ENCODE results near the gene DLX1.
A peak's percentile ranks its signal among the peaks of the same experiment; 100 is the strongest.

The DLX1 gene

DNA sequence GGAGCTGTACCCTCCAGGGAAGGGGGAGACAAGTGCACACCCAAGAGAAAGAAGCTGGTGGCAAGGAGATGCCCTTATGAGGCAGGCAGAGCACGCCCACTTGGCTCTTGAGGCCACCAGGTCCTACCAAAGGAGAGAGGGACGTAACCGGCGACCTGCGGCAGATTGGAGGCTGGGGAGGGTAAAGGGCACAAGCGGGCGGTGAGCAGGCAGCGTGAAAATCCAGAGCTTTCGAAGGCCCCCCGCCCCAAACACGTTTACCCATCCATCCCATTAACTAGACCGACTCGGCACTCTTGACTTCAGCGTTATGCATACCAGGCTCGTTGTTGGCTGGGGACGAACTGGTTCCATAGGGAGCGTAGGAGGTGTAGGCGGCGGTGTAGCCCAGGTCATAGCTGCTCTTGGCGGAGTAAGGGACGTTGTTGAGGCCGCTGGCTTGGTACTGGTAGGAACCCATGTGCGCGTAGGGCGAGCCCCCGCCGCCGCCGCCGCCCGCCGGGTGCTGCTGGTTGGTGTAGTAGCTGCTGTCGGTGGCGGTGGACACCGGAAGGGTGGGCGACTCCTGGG is 16.6 kb downstream of the DLX1 start:
- DNase-seq (ENCODE audit: insufficient read length, low spot score), result no peak
- no peak for FAIRE-seq
- TF ChIP-seq TAF1 (IDR thresholded peaks at IDR 0.05; ENCODE audit: low read depth, low read length), result no peak
- no peak for TF ChIP-seq POLR2AphosphoS5 (IDR thresholded peaks at IDR 0.05; ENCODE audit: low read depth, low read length)
- no peak for TF ChIP-seq POLR2A (IDR thresholded peaks at IDR 0.05; ENCODE audit: low read depth, low read length)
- TF ChIP-seq POU2F2 (IDR thresholded peaks at IDR 0.05; ENCODE audit: low read depth, low read length), result no peak
- TF ChIP-seq SPI1 (IDR thresholded peaks at IDR 0.05; ENCODE audit: low read depth, low read length), result no peak
- TF ChIP-seq PAX5 (IDR thresholded peaks at IDR 0.05; ENCODE audit: insufficient read depth, low read length, severe bottlenecking), result no peak

DNA sequence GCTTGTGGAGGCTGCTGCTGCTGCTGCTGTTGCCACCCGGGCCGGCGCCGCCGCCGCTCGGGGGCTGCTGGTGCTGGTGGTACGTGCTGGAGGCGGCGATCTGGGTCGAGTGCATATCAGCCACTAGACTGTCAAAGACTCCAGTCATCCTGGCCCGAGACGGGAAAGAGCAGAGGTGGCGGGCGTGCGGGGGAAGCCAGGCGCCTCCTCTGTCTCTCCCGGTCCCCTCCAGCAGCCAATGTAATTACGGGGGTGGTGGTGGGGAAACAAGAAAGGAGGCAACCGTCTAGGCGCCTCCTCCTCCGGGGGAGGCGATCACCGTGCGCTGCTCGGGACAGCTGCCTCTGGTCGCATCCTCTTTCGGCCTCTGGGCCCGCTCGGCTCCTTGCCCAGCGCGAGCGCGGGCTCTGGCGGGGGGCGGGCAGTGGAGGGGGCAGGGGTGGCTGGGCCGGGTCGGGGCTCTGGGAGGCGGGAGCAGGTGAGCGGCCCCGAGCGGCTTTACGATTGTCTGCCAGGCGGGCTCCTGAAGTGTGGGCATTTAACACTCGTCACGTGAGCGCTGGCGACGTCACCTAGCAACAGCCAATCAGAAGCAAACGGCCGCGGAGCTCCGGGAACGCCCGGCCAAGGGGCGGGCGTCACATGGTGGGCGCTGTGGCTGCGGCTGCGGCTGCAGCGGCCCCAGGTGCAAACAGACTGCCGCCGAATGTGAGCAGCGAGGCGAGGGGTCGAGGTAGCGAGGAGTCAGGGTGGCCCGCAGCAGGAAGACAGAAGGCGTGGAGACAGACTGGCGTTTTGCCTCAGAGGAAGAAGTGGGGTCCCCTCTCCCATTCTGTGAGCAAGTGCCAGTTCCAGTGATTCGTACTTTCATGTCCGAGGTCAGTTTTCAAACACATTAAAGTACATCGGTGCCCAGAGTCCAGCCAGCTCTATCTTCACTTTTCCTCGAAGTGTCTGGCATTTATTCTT is 17.4 kb downstream of the DLX1 start, which contains the start of gene DLX2:
Gene DLX2, minus strand, starts transcription at position 510 of the 969 bp plus-strand sequence. Its CDS starts 362 bp downstream, at position 148.
- TF ChIP-seq TAF1 (IDR thresholded peaks at IDR 0.05; ENCODE audit: low read depth, low read length), result no peak
- TF ChIP-seq PAX5 (IDR thresholded peaks at IDR 0.05; ENCODE audit: insufficient read depth, low read length, severe bottlenecking), result no peak
- TF ChIP-seq POU2F2 (IDR thresholded peaks at IDR 0.05; ENCODE audit: low read depth, low read length), result no peak
- TF ChIP-seq POLR2A (IDR thresholded peaks at IDR 0.05; ENCODE audit: low read depth, low read length), result no peak
- TF ChIP-seq POLR2AphosphoS5 (IDR thresholded peaks at IDR 0.05; ENCODE audit: low read depth, low read length), result no peak
- no peak for TF ChIP-seq SPI1 (IDR thresholded peaks at IDR 0.05; ENCODE audit: low read depth, low read length)

DNA sequence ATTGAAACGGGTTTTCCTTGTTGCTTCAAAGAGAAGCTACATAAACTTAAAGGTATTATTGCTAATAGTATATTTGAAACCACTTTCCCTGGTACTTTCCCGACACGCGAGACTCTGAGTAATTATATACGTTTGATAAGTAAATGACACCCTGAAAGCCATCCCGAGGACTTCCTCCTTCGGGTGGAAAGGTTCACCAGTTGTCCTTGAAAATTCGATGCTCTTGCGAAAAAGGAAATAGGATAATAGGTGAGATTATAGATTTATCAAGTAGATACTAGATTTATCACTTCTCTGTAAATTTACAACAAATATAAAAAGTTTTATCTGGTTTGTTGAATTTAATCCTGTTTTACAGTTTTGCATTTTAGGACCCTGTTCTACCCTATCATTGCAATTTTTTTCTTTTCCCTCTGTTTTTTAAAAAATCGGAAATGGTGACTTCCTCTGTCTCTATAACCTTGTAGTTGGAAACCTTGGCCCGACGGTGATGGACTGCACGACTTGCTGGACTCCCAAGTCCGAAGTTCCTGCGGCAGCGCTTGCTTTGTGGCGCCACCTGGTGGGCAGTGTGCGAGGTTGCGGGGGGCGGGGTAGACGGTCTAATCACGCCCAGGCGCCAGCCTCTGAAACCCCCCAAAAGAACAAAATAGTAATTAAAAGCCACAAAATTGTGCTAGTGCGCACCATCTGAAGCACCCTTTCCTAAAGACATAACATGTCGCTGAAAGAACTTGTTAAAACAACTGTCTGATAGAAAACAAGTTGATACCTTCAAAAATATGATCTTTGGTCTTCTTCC is 18.4 kb downstream of the DLX1 start:
- FAIRE-seq (peak; percentile 86), DNase-seq (ENCODE audit: insufficient read length, low spot score) (peak; percentile 63)
- TF ChIP-seq POLR2A (IDR thresholded peaks at IDR 0.05; ENCODE audit: low read depth, low read length) (no peak), POLR2AphosphoS5 (IDR thresholded peaks at IDR 0.05; ENCODE audit: low read depth, low read length) (no peak), PAX5 (IDR thresholded peaks at IDR 0.05; ENCODE audit: insufficient read depth, low read length, severe bottlenecking) (no peak), POU2F2 (IDR thresholded peaks at IDR 0.05; ENCODE audit: low read depth, low read length) (no peak), TAF1 (IDR thresholded peaks at IDR 0.05; ENCODE audit: low read depth, low read length) (no peak), SPI1 (IDR thresholded peaks at IDR 0.05; ENCODE audit: low read depth, low read length) (0 out of 2 replicates have a peak, but pooled peaks have one; percentile 4)

More for the DNA sequence above, 17.4 kb downstream of the DLX1 start, which contains the start of gene DLX2:
- peak; percentile 73 for FAIRE-seq
- peak; percentile 74 for DNase-seq (ENCODE audit: insufficient read length, low spot score)

DNA sequence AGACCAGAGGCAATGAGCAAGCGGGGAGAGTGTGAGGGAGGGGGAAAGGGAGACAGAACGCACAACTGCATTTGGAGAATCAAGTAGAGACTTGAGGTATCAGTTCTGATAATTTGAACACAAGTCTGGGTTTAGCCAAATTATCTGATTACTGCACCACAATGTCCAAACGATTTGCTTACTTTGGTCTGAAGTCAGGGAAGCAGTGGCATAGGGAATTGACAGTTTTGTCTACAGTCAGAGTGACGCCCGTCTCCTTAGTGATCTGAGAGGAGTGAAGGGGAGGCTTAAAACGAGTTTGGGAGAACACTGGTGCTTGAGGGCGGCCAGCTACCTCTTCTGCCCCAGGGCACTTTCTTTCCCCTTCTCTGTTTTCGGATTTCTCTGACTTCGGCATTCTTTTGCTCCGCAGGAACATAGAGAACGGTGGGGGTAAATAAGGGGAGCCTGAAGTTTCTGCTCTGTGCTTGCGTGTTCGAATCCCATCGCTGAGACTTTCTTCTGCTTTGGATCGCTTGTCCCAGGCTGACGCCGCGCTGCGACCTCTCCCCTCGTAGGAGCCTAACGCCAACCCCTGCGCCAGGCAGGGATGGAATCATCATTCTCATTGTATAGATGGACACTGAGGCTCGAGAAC is 20.3 kb downstream of the DLX1 start:
- DNase-seq (ENCODE audit: insufficient read length, low spot score), result no peak
- TF ChIP-seq POLR2A (IDR thresholded peaks at IDR 0.05; ENCODE audit: low read depth, low read length) (no peak), SPI1 (IDR thresholded peaks at IDR 0.05; ENCODE audit: low read depth, low read length) (no peak), TAF1 (IDR thresholded peaks at IDR 0.05; ENCODE audit: low read depth, low read length) (no peak), PAX5 (IDR thresholded peaks at IDR 0.05; ENCODE audit: insufficient read depth, low read length, severe bottlenecking) (no peak), POU2F2 (IDR thresholded peaks at IDR 0.05; ENCODE audit: low read depth, low read length) (no peak), POLR2AphosphoS5 (IDR thresholded peaks at IDR 0.05; ENCODE audit: low read depth, low read length) (no peak)
- FAIRE-seq, result no peak

DNA sequence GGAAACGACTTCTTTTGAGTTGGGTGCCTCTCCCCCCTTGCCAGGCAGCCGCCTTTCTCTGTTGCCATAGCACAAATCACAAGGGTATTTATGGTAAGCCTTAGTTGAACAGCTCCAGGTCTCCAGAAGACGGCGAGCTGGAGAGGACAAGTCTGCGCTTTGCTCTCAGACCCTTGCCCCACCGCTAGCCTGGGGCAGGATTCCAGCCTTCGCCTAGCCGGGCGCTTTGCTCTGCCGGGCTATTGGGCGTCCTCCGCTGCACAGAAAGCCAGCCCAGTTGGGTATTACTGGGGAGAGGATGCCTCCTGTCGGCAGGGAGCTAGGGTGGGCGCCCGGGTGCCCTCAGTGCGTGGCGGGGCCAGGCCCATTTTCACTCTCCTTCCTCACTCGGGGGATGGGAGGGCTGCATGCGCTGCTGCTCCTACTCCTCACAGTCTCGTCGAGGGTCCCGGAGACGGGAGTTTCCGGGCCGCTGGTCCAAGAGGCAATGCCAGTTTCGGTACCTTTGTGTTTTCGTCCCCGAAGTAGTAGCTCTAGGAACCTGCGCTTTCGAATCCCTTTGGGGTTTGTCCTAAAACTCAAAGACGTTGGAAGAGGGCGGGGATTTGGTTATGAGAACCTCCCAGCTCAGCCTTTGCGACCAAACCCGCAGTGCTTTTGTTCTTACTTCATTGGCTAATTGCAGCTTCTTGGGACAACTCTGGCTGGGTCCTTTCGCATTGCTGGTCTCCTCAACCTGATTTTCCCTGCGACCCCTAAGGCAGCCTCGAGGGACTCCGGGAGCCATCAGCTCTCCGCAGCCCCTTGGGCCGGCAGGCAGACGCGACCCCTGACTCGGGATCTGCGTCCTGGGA is 21.0 kb downstream of the DLX1 start:
- DNase-seq (ENCODE audit: insufficient read length, low spot score) (peak; percentile 37), FAIRE-seq (no peak)
- TF ChIP-seq POU2F2 (IDR thresholded peaks at IDR 0.05; ENCODE audit: low read depth, low read length) (no peak), SPI1 (IDR thresholded peaks at IDR 0.05; ENCODE audit: low read depth, low read length) (no peak), TAF1 (IDR thresholded peaks at IDR 0.05; ENCODE audit: low read depth, low read length) (no peak), POLR2A (IDR thresholded peaks at IDR 0.05; ENCODE audit: low read depth, low read length) (no peak), PAX5 (IDR thresholded peaks at IDR 0.05; ENCODE audit: insufficient read depth, low read length, severe bottlenecking) (no peak), POLR2AphosphoS5 (IDR thresholded peaks at IDR 0.05; ENCODE audit: low read depth, low read length) (no peak)

DNA sequence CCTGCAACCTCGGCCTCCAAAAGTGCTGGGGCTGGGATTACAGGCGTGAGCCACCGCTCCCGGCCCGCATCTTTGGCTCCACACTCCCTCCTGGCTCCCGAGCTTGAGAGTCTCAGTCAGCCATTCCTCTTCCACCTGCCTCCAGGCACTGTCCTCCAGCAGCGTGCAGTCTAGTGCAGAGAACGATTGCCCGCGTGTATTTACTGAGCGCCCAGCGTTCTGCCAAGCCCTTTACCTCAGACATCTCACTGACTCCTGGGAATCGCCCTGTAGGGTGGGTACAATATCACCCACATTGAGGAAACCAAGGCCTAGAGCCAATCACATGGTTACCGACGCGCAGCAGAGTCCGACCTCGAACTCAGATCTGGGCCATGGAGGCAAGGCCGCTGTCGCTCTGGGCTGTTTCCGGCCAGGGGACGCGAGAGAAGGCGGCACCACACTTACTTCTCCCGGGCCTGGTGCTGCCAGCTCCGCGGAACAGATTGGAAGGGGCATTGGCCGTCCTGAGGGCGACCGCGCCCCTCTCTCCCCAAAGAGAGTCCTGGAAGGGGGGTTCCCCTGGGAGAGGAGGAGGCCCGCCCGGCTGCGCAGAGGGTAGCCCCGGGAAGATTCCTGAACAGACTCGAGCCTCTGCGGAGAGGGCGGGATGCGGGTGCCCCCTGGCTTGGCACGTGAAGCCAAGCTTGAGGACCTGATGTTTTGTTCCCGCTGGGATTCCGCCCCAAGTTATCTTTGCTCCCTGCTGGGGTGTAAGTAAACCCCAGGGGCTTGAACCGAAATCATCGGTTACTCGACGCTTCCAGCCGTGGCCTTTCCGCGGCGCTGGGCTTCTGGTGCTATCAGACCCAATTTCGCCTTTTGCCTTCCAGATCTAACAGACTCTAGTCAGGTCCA is 22.6 kb downstream of the DLX1 start:
- FAIRE-seq (no peak), DNase-seq (ENCODE audit: insufficient read length, low spot score) (no peak)
- TF ChIP-seq POU2F2 (IDR thresholded peaks at IDR 0.05; ENCODE audit: low read depth, low read length) (no peak), TAF1 (IDR thresholded peaks at IDR 0.05; ENCODE audit: low read depth, low read length) (no peak), PAX5 (IDR thresholded peaks at IDR 0.05; ENCODE audit: insufficient read depth, low read length, severe bottlenecking) (no peak), POLR2A (IDR thresholded peaks at IDR 0.05; ENCODE audit: low read depth, low read length) (no peak), POLR2AphosphoS5 (IDR thresholded peaks at IDR 0.05; ENCODE audit: low read depth, low read length) (no peak), SPI1 (IDR thresholded peaks at IDR 0.05; ENCODE audit: low read depth, low read length) (no peak)

DNA sequence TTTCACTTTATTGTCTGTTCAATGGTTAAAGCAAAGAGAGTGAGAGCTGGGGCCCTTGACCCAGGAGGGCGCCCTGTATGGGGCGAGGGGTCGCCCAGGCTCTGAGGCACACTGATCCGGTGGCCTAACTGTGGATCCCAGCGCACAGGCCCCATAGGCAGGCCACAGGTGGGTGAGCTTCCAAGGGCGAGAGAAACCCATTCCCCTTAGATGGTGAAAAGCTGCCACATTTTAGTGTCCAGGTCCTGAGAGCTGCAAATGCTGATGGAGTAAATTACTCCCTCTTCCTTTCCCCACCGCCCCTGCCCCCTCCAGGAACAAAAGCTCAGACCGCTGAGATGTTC is 23.3 kb downstream of the DLX1 start:
- TF ChIP-seq PAX5 (IDR thresholded peaks at IDR 0.05; ENCODE audit: insufficient read depth, low read length, severe bottlenecking), result no peak
- no peak for TF ChIP-seq TAF1 (IDR thresholded peaks at IDR 0.05; ENCODE audit: low read depth, low read length)
- no peak for TF ChIP-seq POLR2A (IDR thresholded peaks at IDR 0.05; ENCODE audit: low read depth, low read length)
- TF ChIP-seq POLR2AphosphoS5 (IDR thresholded peaks at IDR 0.05; ENCODE audit: low read depth, low read length), result no peak
- TF ChIP-seq POU2F2 (IDR thresholded peaks at IDR 0.05; ENCODE audit: low read depth, low read length), result no peak
- TF ChIP-seq SPI1 (IDR thresholded peaks at IDR 0.05; ENCODE audit: low read depth, low read length), result no peak
- no peak for FAIRE-seq
- DNase-seq (ENCODE audit: insufficient read length, low spot score), result no peak
